GM21390 (cell line): ENCODE data around the gene CD38.
"Not testable (repeated sequence)": the region's sequence is repeated elsewhere in the genome, so short reads cannot be mapped to it uniquely, and the experiment has no call there.

Experiments used
- ATAC-seq: cut with Tn5 transposase; IDR thresholded peaks from one replicate; pipeline ENCODE4 v1.9.1; 2021; ENCODE audit not compliant: unreplicated experiment

The CD38 gene

DNA sequence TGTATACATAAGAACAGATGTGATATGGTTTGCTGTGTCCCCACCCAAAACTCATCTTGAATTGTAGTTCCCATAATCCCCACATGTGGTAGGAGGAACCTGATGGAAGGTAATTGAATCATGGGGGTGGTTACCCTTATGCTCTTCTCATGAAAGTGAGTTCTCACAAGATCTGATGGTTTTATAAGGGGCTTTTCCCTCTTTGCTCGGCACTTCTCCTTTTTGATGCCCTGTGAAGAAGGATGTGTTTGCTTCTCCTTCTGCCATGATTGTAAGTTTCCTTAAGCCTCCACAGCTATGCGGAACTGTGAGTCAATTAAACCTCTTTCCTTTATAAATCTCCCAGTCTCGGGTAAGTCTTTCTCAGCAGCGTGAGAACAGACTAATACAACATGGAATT lies 83.1 kb downstream of the CD38 start:
- ATAC-seq, result not testable (repeated sequence)

DNA sequence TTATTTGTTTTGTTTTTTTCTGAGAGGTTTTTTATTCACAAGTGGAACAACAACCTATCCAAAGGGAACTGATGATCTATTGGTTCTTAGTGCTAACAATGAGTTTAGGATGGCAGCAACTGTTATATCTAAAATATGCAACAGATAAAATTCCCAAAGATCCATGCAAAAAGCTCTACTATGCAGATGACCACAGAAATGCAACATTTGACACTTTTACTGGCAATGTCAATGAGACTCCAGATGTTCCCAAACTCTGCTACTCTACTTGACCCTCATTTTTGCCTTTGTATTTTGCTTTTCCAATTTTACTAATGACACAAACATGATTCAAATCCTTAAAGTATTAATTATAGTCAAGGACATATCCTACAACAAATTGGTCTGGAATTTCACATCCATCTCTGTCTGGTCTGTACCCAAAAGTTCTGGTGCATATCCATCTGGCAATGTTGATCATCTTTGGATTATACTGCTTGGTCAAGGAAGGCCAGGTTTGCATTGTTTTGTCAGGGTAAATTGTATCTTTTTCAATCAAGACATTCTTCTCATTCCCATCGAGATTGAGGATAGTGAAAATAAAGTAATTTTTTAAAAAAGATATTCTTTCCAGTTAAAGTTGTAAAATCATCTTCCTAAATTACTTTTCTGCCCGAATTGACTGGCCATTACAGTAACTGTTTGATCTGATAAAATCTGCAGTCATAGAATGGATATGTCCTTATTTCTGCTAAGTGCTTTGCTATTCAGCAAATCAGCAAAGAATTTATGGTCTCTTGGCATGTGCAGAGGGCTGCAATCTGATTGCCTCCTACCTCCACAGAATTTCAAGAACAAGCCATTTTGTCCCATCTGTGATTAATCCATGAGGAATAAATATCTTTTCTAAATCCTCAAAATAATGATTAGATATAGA lies 86.8 kb downstream of the CD38 start:
- no peak for ATAC-seq

DNA sequence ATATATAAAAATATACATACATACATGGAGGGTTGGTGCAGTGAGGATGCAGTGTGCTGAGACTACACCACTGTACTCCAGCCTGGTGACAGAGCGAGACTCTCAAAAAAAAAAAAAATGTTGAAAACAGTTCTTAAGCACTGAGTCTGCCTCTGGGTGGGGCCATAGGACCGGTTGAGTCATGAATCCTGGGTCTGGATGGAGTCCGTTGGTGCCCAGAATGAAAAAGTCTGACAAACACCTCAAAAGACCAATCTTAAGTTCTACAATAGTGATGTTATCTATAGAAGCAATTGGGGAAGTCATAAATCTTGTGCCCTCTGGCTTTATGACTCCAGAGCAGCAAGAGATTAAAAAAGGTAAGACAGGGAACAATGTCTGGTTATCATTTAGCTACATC lies 90.0 kb downstream of the CD38 start:
- no peak for ATAC-seq

GRCh38 chr4:15868826-15869413 lies 90.8 kb downstream of the CD38 start:
- no peak for ATAC-seq

GRCh38 chr4:15870079-15870478 lies 92.0 kb downstream of the CD38 start:
- ATAC-seq, result no peak

- ATAC-seq, result no peak
These were observed 93.0 kb downstream of the CD38 start for GRCh38 chr4:15870921-15871664.

DNA sequence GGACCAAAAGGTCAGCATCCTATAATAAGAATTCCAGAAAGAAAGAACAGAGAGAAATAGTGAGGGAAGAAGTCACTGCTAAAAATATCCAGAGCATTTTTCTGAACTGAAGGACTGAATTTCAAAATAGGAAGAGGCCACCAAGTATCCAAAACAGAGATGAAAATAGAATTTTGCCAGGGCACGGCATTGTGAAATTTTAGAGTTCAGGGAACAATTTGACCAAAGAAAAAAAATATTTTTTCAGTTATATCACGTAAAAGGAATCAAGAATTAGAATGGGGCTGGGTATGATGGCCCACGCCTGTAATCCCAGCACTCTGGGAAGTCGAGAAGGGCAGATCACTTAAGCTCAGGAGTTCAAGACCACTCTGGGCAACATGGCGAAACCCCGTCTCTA lies 95.0 kb downstream of the CD38 start:
- ATAC-seq, result no peak

GRCh38 chr4:15874671-15875070 lies 96.5 kb downstream of the CD38 start:
- no peak for ATAC-seq

DNA sequence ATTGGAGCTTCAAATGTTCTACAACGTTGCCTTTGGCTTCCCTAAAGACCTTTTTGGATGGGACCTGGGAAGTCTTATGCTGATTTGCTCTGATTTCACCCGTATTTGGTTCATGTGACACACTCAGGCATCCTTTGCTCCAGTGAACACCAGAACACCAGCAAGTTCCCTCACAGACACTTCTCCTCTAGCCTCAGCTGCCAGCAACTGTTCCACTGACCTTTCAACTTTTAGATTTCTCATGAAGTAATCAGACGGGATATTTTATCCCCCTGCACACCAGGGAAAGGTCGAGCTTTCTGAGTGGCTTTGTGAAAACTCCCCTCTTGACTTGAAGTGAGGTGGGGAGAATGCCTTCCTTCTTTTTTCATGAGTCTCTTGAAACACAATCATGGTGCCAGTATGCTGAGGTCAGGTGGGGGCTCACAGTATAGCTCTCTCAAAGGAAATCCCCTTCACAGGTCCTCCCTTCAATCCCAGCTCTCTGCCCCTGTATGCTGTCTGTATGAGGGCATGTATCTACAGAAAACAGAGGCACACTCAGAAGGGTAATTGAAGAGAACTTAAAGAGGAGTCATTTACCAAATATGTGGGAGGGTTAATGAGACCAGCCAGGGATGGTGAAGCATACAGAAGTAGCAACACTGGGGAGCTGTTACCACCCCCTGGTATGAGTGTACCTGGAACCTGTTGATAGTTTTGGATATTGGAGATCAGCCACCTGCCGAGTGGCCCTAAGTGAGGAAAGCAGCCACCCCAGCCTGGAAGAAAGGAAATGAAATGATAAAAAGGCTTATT lies 97.7 kb downstream of the CD38 start:
- ATAC-seq, result no peak

GRCh38 chr4:15878011-15878410 lies 99.9 kb downstream of the CD38 start:
- no peak for ATAC-seq

- ATAC-seq, result no peak
These were observed 103.7 kb downstream of the CD38 start for GRCh38 chr4:15881820-15882219.

- ATAC-seq, result peak; percentile 98
These were observed 104.6 kb downstream of the CD38 start for GRCh38 chr4:15882675-15883086.

DNA sequence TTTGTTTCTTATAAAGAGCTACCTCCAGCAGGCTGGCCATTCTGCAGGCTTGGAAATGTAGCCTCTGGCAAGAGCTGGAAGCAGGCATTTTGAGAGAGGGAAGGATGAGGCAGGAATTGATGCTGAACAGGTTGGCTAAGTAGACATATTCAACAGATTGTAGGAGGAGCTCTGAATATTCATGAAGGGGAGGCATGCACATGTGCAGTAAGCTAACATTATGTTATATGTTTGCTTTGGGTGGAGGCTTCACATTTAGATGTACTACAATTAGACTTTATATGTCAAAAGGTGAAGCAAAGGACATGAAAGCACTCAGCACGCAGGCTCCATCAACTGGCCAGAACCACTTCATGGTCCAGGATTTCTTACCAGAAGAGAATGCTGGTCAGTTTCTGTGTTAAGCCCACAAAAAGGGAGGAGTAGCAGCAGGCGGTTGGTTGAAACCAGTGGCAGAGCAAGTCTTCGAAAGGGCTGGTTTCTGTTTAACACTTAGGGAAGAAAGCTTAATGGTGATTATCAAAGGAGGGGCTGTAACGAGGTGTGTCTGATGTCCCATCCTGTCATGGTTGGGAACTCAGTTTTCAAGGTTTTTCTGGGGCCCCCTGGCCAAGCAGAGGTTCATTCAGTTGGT lies 105.6 kb downstream of the CD38 start:
- ATAC-seq, result no peak

DNA sequence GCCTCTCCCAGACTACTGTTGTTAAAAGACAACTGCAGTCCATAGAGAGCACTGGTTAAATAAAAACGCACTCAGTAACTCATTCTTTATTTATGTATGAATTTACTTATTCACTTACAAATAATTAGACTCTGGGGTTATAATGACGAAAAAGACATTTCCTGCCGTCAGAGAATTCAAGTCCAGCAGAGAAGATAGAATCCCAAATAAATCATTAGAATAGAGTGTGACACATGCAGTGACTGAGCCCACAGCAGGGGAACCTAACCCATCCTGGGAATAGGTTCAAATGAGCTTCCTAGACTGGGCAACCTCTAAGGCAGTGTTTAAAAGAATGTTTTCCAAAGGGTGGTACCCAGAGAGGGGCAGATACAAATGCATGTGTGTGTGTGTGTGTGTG lies 106.5 kb downstream of the CD38 start:
- ATAC-seq, result no peak

GRCh38 chr4:15885422-15885821 lies 107.3 kb downstream of the CD38 start:
- no peak for ATAC-seq

DNA sequence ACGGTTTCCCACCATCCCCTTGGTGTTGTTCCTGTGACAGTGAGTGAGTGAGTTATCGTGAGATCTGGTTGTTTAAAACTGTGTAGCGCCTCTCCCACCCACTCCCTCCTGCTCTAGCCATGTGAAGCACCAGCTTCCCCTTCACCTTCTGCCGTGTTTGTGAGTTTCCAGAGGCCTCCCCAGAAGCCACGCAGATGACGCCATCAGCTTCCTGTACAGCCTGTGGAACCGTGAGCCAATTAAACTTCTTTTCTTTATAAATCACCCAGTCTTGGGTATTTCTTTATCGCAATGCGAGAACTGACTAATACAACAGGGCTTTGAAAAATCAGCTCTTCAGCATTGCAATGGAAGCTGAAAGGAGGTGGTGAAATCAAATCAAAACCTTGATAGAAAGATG lies 110.4 kb downstream of the CD38 start:
- ATAC-seq, result no peak

GRCh38 chr4:15890246-15890829 lies 112.2 kb downstream of the CD38 start:
- no peak for ATAC-seq

GRCh38 chr4:15891312-15891711 lies 113.2 kb downstream of the CD38 start:
- ATAC-seq, result no peak

GRCh38 chr4:15893962-15894361 lies 115.8 kb downstream of the CD38 start:
- no peak for ATAC-seq

DNA sequence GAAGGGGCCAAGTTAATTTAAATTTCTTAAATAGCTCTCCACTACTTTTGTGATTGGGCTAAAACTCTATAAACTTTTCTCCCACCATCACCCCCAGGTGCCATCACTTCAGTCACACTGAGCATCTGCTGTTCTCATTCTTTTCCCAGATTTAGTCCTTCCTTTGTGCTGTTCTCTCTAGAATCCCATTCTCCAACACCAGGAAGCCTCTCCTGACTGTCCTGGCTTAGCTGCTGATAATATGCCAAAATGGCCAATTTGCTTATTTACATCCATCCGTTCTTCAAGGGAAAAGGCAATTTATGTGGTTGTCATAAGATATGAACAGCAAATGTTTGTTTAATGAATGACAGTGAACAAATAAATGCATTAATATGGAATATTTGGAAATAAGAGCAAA lies 116.3 kb downstream of the CD38 start:
- no peak for ATAC-seq
